Panc1 (cell line): ENCODE measurements around the gene ADAMTS10. TPM values are rescaled to one million over a fixed set of nuclear protein-coding genes. Genes with fewer than 3 reads are reported as not detected.

Experiments used
- ATAC-seq: fragments of 200-7000 bp; cut with Tn5 transposase; 2 replicates; pipeline ENCODE4 v1.9.1; 2020; ENCODE audit warnings: mild to moderate bottlenecking, moderate library complexity
- BruUV-seq: library from RNA; stranded (reverse); fragments of 400-500 nt; replicated peaks from 2 replicates; lab custom pipeline; 2021; lab: Mats Ljungman, UMichigan
- CTCF ChIA-PET: fragments of 300-600 bp; sonication (Branson Sonifier 250); formaldehyde crosslinking; loops from one replicate; lab custom pipeline; 2022; ENCODE audit warnings: antibody characterized with exemption; lab: Charles Lee
- POLR2A ChIA-PET: fragments of 300-600 bp; sonication (Branson Sonifier 250); formaldehyde crosslinking; loops from one replicate; lab custom pipeline; 2022; ENCODE audit warnings: antibody characterized with exemption; lab: Charles Lee
- DNase-seq: peaks from one replicate; pipeline ENCODE4 v3.0.0-alpha.2; 2010; ENCODE audit warnings: low read depth, low spot score
- H3K27ac ChIP-seq: 2 replicates; pipeline ENCODE4 v1.5.1; 2011; ENCODE audit warnings: mild to moderate bottlenecking, low read length, inconsistent platforms
- H3K27me3 ChIP-seq: fragments of 200-500 bp; sonication (Bioruptor generic); 2 replicates; pipeline ENCODE4 v1.6.0; 2014; ENCODE audit warnings: low read length, inconsistent platforms; ENCODE audit not compliant: control insufficient read depth, insufficient read depth
- H3K36me3 ChIP-seq: fragments of 200-500 bp; sonication (Bioruptor generic); 2 replicates; pipeline ENCODE4 v1.5.1; 2014; ENCODE audit warnings: inconsistent platforms, mild to moderate bottlenecking, low read length, moderate library complexity; ENCODE audit not compliant: control insufficient read depth, insufficient read depth
- H3K4me1 ChIP-seq: 2 replicates; pipeline ENCODE4 v1.5.1; 2011; ENCODE audit warnings: inconsistent platforms, mild to moderate bottlenecking, low read length, moderate library complexity; ENCODE audit not compliant: control insufficient read depth, insufficient read depth
- H3K4me3 ChIP-seq, 2 experiments: 2 replicates each; pipeline ENCODE4 v1.5.1; 2011 to 2012; ENCODE audit warnings: low read depth in 2 of 2, low read length in 2 of 2, mild to moderate bottlenecking in 2 of 2, inconsistent platforms in 1 of 2, moderate library complexity in 1 of 2
- H3K9me3 ChIP-seq: fragments of 200-500 bp; sonication (Bioruptor generic); 2 replicates; pipeline ENCODE4 v1.5.1; 2014; ENCODE audit warnings: low read depth, mild to moderate bottlenecking, inconsistent platforms, low read length, moderate library complexity; ENCODE audit not compliant: control insufficient read depth, insufficient read depth
- POLR2AphosphoS5 ChIP-seq: IDR thresholded peaks from 2 replicates; pipeline ENCODE4 v1.6.1; 2012; ENCODE audit warnings: mild to moderate bottlenecking, low read depth, low read length, moderate library complexity
- SIN3A ChIP-seq: IDR thresholded peaks from 2 replicates; pipeline ENCODE4 v1.6.1; 2012; ENCODE audit warnings: low read depth, mild to moderate bottlenecking, low read length, moderate library complexity, borderline replicate concordance; ENCODE audit not compliant: insufficient read depth
- TCF7L2 ChIP-seq: IDR thresholded peaks from 2 replicates; pipeline ENCODE4 v1.6.1; 2011; ENCODE audit warnings: mild to moderate bottlenecking, low read depth, low read length, inconsistent platforms
- in situ Hi-C: cut with HindIII; loops from 2 replicates; pipeline ENCODE4 v1.10.0; 2016; ENCODE audit warnings: low sequenced_read_pairs, low pct_unique_long_range_greater_than_20kb
- intact Hi-C: fragments of 100-400 bp; cut with micrococcal nuclease; formaldehyde crosslinking; loops from one replicate; pipeline ENCODE4 v1.10.0; 2022; ENCODE audit not compliant: unreplicated experiment
- total RNA-seq: library from RNA; stranded (reverse); gene quantifications from one replicate; pipeline ENCODE4 v1.2.1, GENCODE V29; 2021; ENCODE audit not compliant: unreplicated experiment
- TF ChIP-seq, protein P1 (sequence below), 2 experiments: IDR thresholded peaks; 2 replicates each; pipeline ENCODE4 v1.6.1; 2011 to 2012; ENCODE audit warnings: low read depth in 2 of 2, control low read depth in 1 of 2, low read length in 1 of 2, mild to moderate bottlenecking in 1 of 2, moderate library complexity in 1 of 2; ENCODE audit not compliant: insufficient read depth in 1 of 2
- TF ChIP-seq, protein P2 (sequence below): fragments of 450-650 bp; IDR thresholded peaks from 2 replicates; pipeline ENCODE4 v1.5.1; 2017; ENCODE audit warnings: mild to moderate bottlenecking

Gene ADAMTS10
- total RNA-seq, 1 experiment from 2014 or later = 10.0 TPM

- no peaks in the 10 kb centered on the region for H3K36me3 ChIP-seq
- TF ChIP-seq POLR2AphosphoS5 (no peak), TCF7L2 (no peak), SIN3A (no peak)
- TF ChIP-seq, protein P1, sequence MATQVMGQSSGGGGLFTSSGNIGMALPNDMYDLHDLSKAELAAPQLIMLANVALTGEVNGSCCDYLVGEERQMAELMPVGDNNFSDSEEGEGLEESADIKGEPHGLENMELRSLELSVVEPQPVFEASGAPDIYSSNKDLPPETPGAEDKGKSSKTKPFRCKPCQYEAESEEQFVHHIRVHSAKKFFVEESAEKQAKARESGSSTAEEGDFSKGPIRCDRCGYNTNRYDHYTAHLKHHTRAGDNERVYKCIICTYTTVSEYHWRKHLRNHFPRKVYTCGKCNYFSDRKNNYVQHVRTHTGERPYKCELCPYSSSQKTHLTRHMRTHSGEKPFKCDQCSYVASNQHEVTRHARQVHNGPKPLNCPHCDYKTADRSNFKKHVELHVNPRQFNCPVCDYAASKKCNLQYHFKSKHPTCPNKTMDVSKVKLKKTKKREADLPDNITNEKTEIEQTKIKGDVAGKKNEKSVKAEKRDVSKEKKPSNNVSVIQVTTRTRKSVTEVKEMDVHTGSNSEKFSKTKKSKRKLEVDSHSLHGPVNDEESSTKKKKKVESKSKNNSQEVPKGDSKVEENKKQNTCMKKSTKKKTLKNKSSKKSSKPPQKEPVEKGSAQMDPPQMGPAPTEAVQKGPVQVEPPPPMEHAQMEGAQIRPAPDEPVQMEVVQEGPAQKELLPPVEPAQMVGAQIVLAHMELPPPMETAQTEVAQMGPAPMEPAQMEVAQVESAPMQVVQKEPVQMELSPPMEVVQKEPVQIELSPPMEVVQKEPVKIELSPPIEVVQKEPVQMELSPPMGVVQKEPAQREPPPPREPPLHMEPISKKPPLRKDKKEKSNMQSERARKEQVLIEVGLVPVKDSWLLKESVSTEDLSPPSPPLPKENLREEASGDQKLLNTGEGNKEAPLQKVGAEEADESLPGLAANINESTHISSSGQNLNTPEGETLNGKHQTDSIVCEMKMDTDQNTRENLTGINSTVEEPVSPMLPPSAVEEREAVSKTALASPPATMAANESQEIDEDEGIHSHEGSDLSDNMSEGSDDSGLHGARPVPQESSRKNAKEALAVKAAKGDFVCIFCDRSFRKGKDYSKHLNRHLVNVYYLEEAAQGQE (IDR thresholded peaks at IDR 0.05; ENCODE audit: insufficient read depth in 1 of 2, low read depth in 2 of 2, low read length in 1 of 2) = no peak
- intact Hi-C loops = no loop called here
- DNase-seq (no peak), ATAC-seq (no peak)
- H3K4me3 ChIP-seq = no peak overlapping the region
- no peaks in the 10 kb centered on the region for H3K27me3 ChIP-seq
- no TSS peak for BruUV-seq
- H3K4me1 ChIP-seq = no peaks in the 10 kb centered on the region
- CTCF ChIA-PET = interaction anchor here (0.6 kb wide), 1 partner anchor 37 kb away, joined by 3 read pairs; no protein-coding TSS in a partner anchor
- no peak overlapping the region for H3K27ac ChIP-seq
- no peaks in the 10 kb centered on the region for H3K9me3 ChIP-seq
- in situ Hi-C loops = no loop called here
- POLR2A ChIA-PET = no interaction called here
Measured at GRCh38 chr19:8550070-8550469, 60.4 kb downstream of the ADAMTS10 start.

DNA sequence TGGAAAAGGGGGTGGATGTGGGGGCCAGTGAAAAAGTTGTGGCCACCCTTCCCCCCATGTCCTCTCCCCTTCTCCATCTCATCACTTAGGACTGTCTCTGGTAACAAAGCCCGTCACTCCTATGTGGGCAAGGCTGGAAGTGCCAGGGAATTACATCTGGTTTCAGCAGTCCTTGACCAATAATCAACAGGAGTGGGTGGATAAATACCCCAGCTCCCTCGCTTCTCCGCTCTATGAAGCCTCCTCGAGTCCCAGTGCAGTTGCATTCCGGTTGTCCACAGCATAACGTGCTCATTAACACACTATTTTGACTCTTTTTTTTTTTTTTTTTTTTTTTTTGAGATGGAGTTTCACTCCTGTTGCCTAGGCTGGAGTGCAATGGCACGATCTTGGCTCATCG, 64.8 kb downstream of the ADAMTS10 start:
- BruUV-seq = no TSS peak

More for the DNA sequence above, 64.8 kb downstream of the ADAMTS10 start:
- no peak for DNase-seq
- Histone ChIP-seq H3K36me3 (no peaks in the 10 kb centered on the region), H3K27ac (no peak overlapping the region), H3K4me1 (no peaks in the 10 kb centered on the region), H3K9me3 (no peaks in the 10 kb centered on the region), H3K4me3 (no peak overlapping the region), H3K27me3 (no peaks in the 10 kb centered on the region)
- no peak for ATAC-seq
- ChIA-PET CTCF (no interaction called here), POLR2A (interaction anchor here (0.7 kb wide), 1 partner anchor 82 kb away, joined by 20 read pairs; no protein-coding TSS in a partner anchor)
- intact Hi-C loops = no loop called here
- in situ Hi-C loops = no loop called here
- TF ChIP-seq, protein P2, sequence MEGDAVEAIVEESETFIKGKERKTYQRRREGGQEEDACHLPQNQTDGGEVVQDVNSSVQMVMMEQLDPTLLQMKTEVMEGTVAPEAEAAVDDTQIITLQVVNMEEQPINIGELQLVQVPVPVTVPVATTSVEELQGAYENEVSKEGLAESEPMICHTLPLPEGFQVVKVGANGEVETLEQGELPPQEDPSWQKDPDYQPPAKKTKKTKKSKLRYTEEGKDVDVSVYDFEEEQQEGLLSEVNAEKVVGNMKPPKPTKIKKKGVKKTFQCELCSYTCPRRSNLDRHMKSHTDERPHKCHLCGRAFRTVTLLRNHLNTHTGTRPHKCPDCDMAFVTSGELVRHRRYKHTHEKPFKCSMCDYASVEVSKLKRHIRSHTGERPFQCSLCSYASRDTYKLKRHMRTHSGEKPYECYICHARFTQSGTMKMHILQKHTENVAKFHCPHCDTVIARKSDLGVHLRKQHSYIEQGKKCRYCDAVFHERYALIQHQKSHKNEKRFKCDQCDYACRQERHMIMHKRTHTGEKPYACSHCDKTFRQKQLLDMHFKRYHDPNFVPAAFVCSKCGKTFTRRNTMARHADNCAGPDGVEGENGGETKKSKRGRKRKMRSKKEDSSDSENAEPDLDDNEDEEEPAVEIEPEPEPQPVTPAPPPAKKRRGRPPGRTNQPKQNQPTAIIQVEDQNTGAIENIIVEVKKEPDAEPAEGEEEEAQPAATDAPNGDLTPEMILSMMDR = no peak
- TF ChIP-seq, protein P1 (IDR thresholded peaks at IDR 0.05; ENCODE audit: insufficient read depth in 1 of 2, low read depth in 2 of 2, low read length in 1 of 2) = no peak
- TF ChIP-seq TCF7L2 = no peak
- no peak for TF ChIP-seq POLR2AphosphoS5
- TF ChIP-seq SIN3A = no peak
